Kidney (tissue), 14 donors: Measurements from ENCODE around the gene SAMD4A. TPM values are rescaled to one million over a fixed set of nuclear protein-coding genes. Genes with fewer than 3 reads are reported as not detected.

Experiments
- DNase-seq, 5 donors: peaks; one replicate each; pipeline ENCODE4 v3.0.0-alpha.2; 2013 to 2020
- FAIRE-seq: peaks from 2 replicates; lab custom pipeline; 2012; peaks lifted over from hg19 to GRCh38; lab: Jason Lieb, UNC
- H3K27ac ChIP-seq, 2 donors: one replicate each; pipeline ENCODE4 v1.7.0; 2013; ENCODE audit warnings: low read depth in 2 of 2, low read length in 2 of 2, inconsistent platforms in 1 of 2
- H3K27me3 ChIP-seq: one replicate; pipeline ENCODE4 v1.7.1; 2013; ENCODE audit warnings: low read length, inconsistent platforms; ENCODE audit not compliant: control insufficient read depth, insufficient read depth
- H3K36me3 ChIP-seq, 3 donors: one replicate each; pipeline versions ENCODE4 v1.7.0 to v1.7.1; 2013; ENCODE audit warnings: low read length in 3 of 3, control low read depth in 1 of 3, inconsistent platforms in 1 of 3; ENCODE audit not compliant: insufficient read depth in 3 of 3, control insufficient read depth in 2 of 3
- H3K4me1 ChIP-seq, 3 donors: one replicate each; pipeline versions ENCODE4 v1.7.0 to v1.7.1; 2013; ENCODE audit warnings: low read length in 3 of 3, inconsistent platforms in 1 of 3, low read depth in 1 of 3; ENCODE audit not compliant: control insufficient read depth in 2 of 3, insufficient read depth in 2 of 3
- H3K4me3 ChIP-seq, 3 donors: one replicate each; pipeline versions ENCODE4 v1.7.0 to v1.8.1; 2013; ENCODE audit warnings: low read length in 3 of 3, control low read depth in 1 of 3, inconsistent platforms in 1 of 3
- H3K9ac ChIP-seq, 3 donors: one replicate each; pipeline versions ENCODE4 v1.7.0 to v1.7.1; 2013; ENCODE audit warnings: low read length in 3 of 3, control low read depth in 1 of 3, inconsistent platforms in 1 of 3
- H3K9me3 ChIP-seq, 3 donors: one replicate each; pipeline versions ENCODE4 v1.7.0 to v1.7.1; 2013; ENCODE audit warnings: low read length in 3 of 3, control low read depth in 1 of 3, inconsistent platforms in 1 of 3; ENCODE audit not compliant: control insufficient read depth in 2 of 3, insufficient read depth in 1 of 3
- intact Hi-C: fragments of 100-400 bp; cut with DNase I; formaldehyde crosslinking; loops from one replicate; pipeline ENCODE4 v1.11.1; 2022
- polyA plus RNA-seq: library from polyadenylated mRNA; stranded (reverse); fragments of 350-450 nt; fragmentation: Illumina TruSeq; extraction: RNeasy Lipid Tissue Mini Kit (QIAGEN cat#74804); gene quantifications from one replicate; pipeline ENCODE4 v1.2.3, GENCODE V29; 2014; ENCODE audit warnings: low read depth, low replicate concordance; ENCODE audit not compliant: insufficient read depth
- total RNA-seq: library from RNA; stranded (reverse); fragmentation: NEBNext Ultra II Directional; extraction: Animal tissue kit (Norgen Biotek cat#: 25700); gene quantifications from one replicate; pipeline ENCODE4 v1.2.1, GENCODE V29; 2021
- TF ChIP-seq, protein P1 (sequence below): IDR thresholded peaks from 3 replicates; pipeline ENCODE4 v1.5.1; 2012; ENCODE audit warnings: mild to moderate bottlenecking, moderate library complexity, borderline replicate concordance; ENCODE audit not compliant: insufficient read depth; ENCODE audit errors: extremely low read depth
- donor health status: control.
- donor health status: control.
- donor health status: control.
- donor health status: control.
- donor health status: control.
- donor health status: DM: yes; HTN: yes; CAD: no.
- donor health status: Normal renal cell carcinoma (clear cell type).

The SAMD4A gene
- total and polyA plus RNA-seq, 2 donors from 2014 or later: 7.4 to 46.5 TPM

DNA sequence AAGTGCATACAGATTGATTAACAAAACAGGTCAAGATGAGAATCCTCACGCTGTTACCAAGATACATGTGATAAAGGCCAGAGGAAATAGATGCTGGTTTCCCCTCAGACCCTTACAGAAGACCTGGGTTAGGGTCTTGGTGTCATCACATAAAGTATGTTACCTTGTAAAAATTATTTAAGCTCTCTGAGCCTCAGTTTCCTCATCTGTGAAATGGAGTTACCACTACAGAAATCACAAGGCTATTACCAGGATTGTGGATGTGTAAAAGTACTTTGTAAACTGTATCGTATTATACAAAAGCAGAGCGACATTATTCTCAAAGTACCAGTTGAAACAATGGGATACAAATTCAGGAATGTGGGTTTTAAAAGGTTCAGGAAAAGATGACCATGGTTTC is 14.0 kb downstream of the SAMD4A start:
- H3K36me3 ChIP-seq: no peaks in the 10 kb centered on the region
- H3K4me1 ChIP-seq: peaks cover 0 to 4% (median 0%) of the 10 kb centered on the region in 3 donors
- H3K27ac ChIP-seq: no peak overlapping the region
- DNase-seq: no peak
- no peak overlapping the region for H3K4me3 ChIP-seq
- H3K9me3 ChIP-seq: no peaks in the 10 kb centered on the region
- intact Hi-C loops: no loop called here
- no peaks in the 10 kb centered on the region for H3K27me3 ChIP-seq
- TF ChIP-seq, protein P1, sequence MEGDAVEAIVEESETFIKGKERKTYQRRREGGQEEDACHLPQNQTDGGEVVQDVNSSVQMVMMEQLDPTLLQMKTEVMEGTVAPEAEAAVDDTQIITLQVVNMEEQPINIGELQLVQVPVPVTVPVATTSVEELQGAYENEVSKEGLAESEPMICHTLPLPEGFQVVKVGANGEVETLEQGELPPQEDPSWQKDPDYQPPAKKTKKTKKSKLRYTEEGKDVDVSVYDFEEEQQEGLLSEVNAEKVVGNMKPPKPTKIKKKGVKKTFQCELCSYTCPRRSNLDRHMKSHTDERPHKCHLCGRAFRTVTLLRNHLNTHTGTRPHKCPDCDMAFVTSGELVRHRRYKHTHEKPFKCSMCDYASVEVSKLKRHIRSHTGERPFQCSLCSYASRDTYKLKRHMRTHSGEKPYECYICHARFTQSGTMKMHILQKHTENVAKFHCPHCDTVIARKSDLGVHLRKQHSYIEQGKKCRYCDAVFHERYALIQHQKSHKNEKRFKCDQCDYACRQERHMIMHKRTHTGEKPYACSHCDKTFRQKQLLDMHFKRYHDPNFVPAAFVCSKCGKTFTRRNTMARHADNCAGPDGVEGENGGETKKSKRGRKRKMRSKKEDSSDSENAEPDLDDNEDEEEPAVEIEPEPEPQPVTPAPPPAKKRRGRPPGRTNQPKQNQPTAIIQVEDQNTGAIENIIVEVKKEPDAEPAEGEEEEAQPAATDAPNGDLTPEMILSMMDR: no peak
- FAIRE-seq: no peak
- no peak overlapping the region for H3K9ac ChIP-seq

DNA sequence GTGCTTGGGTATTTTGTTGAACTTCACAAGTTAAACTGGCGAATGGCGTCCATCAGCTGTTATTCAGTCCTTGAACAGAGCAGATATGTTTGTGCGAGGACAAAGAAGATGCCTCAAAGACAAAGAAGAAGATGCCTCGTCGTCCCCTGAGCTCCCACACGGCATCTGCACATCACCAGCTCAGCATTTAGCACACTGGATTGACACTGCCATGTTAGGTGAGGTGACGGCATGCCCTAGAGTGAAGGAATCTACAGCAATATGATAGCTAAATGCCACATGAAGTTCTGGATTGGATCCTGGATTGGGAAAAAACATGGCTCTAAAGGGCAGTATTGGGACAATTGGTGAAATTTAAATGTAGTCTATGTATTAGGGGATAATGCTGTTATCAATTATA is 15.4 kb downstream of the SAMD4A start:
- Histone ChIP-seq H3K9ac (no peak overlapping the region), H3K9me3 (no peaks in the 10 kb centered on the region), H3K36me3 (no peaks in the 10 kb centered on the region), H3K4me3 (no peak overlapping the region), H3K27ac (no peak overlapping the region), H3K4me1 (peaks cover 0 to 4% (median 0%) of the 10 kb centered on the region in 3 donors), H3K27me3 (no peaks in the 10 kb centered on the region)
- DNase-seq: no peak
- TF ChIP-seq, protein P1: no peak
- no peak for FAIRE-seq
- intact Hi-C loops: no loop called here

DNA sequence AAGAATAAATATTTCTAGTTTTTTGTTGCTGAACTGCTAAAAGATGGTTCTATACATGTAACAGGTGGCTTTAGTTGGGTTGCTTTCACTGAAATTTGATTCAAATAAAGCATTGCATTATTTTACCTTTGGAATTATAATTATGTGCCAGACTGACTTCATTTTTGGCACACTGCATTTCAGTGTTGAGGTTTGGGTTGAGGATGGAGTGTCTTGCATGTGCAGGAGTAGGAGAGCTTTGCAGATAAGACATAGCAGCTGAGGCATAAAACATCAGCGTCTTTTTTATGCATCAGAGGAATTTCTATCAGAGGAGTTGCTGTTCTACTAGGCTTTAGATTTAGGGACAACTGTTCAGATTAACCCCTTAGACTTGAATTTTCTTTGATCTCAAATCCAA is 17.2 kb downstream of the SAMD4A start:
- FAIRE-seq (no peak), DNase-seq (no peak)
- intact Hi-C loops: no loop called here
- Histone ChIP-seq H3K9ac (no peak overlapping the region), H3K36me3 (no peaks in the 10 kb centered on the region), H3K27ac (no peak overlapping the region), H3K4me3 (no peak overlapping the region), H3K4me1 (peaks cover 0 to 4% (median 0%) of the 10 kb centered on the region in 3 donors), H3K9me3 (no peaks in the 10 kb centered on the region), H3K27me3 (no peaks in the 10 kb centered on the region)
- TF ChIP-seq, protein P1: no peak

DNA sequence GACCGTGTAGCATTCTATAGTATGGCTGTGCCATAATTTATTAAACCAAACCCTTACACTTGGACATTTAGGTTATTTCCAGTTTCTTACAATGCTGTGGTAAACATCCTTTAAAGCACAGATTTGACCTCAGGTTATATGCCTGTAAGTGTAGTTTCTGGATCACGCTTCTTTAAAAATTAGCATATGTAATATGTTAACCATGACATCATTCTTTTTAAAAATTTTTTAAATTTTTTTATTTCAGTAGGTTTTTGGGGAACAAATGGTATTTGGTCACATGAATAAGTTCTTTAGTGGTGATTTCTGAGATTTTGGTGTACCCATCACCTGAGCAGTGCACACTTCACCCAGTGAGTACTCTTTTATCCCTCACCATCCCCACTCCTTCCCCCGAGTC is 18.3 kb downstream of the SAMD4A start:
- TF ChIP-seq, protein P1: no peak
- no peak for DNase-seq
- Histone ChIP-seq H3K9ac (no peak overlapping the region), H3K36me3 (no peaks in the 10 kb centered on the region), H3K4me1 (no peaks in the 10 kb centered on the region), H3K4me3 (no peak overlapping the region), H3K27me3 (no peaks in the 10 kb centered on the region), H3K27ac (no peak overlapping the region), H3K9me3 (no peaks in the 10 kb centered on the region)
- FAIRE-seq: no peak
- intact Hi-C loops: no loop called here
